OCI-LY1 (cell line): Measurements from ENCODE around the gene THBS3.

Source experiments
- H2AFZ ChIP-seq: fragments of 200-600 bp; sonication (generic), shearing (Covaris generic); 2 replicates; pipeline ENCODE4 v1.6.0; 2014; ENCODE audit warnings: antibody characterized with exemption, mild to moderate bottlenecking, low read length
- H3F3A ChIP-seq: fragments of 200-600 bp; sonication (generic), shearing (Covaris generic); 2 replicates; pipeline ENCODE4 v1.6.0; 2014; ENCODE audit warnings: mild to moderate bottlenecking, antibody characterized with exemption, low read length, moderate library complexity; ENCODE audit not compliant: insufficient read depth
- H3K27ac ChIP-seq: fragments of 200-600 bp; sonication (generic); 2 replicates; pipeline ENCODE4 v1.5.1; 2014; ENCODE audit warnings: low read length, mixed run types, mild to moderate bottlenecking, low read depth; ENCODE audit not compliant: poor library complexity, severe bottlenecking
- H3K27me3 ChIP-seq: fragments of 200-600 bp; sonication (generic); 2 replicates; pipeline ENCODE4 v1.6.0; 2014; ENCODE audit warnings: antibody characterized with exemption, mild to moderate bottlenecking, low read length, moderate library complexity; ENCODE audit not compliant: insufficient read depth
- H3K36me3 ChIP-seq: fragments of 200-600 bp; sonication (generic); 2 replicates; pipeline ENCODE4 v1.6.1; 2014; ENCODE audit warnings: mild to moderate bottlenecking, antibody characterized with exemption, low read length, moderate library complexity, mixed read lengths; ENCODE audit not compliant: insufficient read depth
- H3K4me1 ChIP-seq: fragments of 200-600 bp; sonication (generic); 2 replicates; pipeline ENCODE4 v1.5.1; 2014; ENCODE audit warnings: mild to moderate bottlenecking, low read length, moderate library complexity; ENCODE audit not compliant: insufficient read depth, severe bottlenecking
- H3K4me2 ChIP-seq: fragments of 200-600 bp; sonication (generic), shearing (Covaris generic); 2 replicates; pipeline ENCODE4 v1.6.1; 2014; ENCODE audit warnings: low read length
- H3K4me3 ChIP-seq: fragments of 200-600 bp; sonication (generic); 2 replicates; pipeline ENCODE4 v1.5.1; 2014; ENCODE audit warnings: low read length, low read depth, mild to moderate bottlenecking, mixed read lengths; ENCODE audit not compliant: poor library complexity, severe bottlenecking
- H3K79me2 ChIP-seq: fragments of 200-600 bp; shearing (Covaris generic); 2 replicates; pipeline ENCODE4 v1.6.1; 2016; ENCODE audit warnings: mixed run types, low read length, mixed read lengths; ENCODE audit not compliant: insufficient read depth
- H3K9ac ChIP-seq: fragments of 200-600 bp; sonication (generic), shearing (Covaris generic); 2 replicates; pipeline ENCODE4 v1.6.1; 2014; ENCODE audit warnings: mild to moderate bottlenecking, low read length, mixed read lengths
- H3K9me2 ChIP-seq: fragments of 200-600 bp; sonication (generic), shearing (Covaris generic); 2 replicates; pipeline ENCODE4 v1.6.1; 2014; ENCODE audit warnings: low read depth, mild to moderate bottlenecking, low read length, mixed read lengths
- H3K9me3 ChIP-seq: fragments of 200-600 bp; shearing (Covaris generic); 2 replicates; pipeline ENCODE4 v1.6.1; 2014; ENCODE audit warnings: low read length, mixed read lengths
- H4K20me1 ChIP-seq: fragments of 200-600 bp; sonication (generic), shearing (Covaris generic); 2 replicates; pipeline ENCODE4 v1.6.0; 2016; ENCODE audit warnings: mild to moderate bottlenecking, low read length; ENCODE audit not compliant: insufficient read depth
- EZH2 ChIP-seq: fragments of 200-600 bp; sonication (generic), shearing (Covaris generic); IDR thresholded peaks from 2 replicates; pipeline ENCODE4 v1.8.0; 2017; ENCODE audit warnings: borderline replicate concordance, mixed run types, mild to moderate bottlenecking, antibody characterized with exemption, low read length, moderate library complexity, mixed read lengths
- TF ChIP-seq, protein P1 (sequence below): fragments of 200-600 bp; sonication (generic), shearing (Covaris generic); IDR thresholded peaks from 2 replicates; pipeline ENCODE4 v1.5.1; 2017; ENCODE audit warnings: mild to moderate bottlenecking, antibody characterized with exemption, low read length, moderate library complexity, mixed read lengths

The THBS3 gene

DNA sequence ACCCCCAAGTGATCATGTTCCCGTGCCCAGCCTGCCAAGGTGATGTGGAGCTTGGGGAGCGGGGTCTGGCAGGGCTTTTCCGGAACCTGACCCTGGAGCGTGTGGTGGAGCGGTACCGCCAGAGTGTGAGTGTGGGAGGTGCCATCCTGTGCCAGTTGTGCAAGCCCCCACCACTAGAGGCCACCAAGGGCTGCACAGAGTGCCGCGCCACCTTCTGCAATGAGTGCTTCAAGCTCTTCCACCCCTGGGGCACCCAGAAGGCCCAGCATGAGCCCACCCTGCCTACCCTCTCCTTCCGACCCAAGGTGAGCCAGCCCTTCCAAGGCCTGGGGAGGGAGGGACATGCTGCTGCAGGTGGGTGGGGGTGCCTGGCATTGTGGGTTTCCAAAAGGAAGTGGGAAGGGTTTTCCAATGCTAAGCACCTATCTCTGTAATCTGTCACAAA, 31.7 kb downstream of the THBS3 start:
- no peaks in the 10 kb centered on the region for H3K9me2 ChIP-seq
- H3K4me1 ChIP-seq, result peaks cover 28% of the 10 kb centered on the region
- H3K9ac ChIP-seq, result no peak overlapping the region
- H2AFZ ChIP-seq, result no peak overlapping the region
- H3K36me3 ChIP-seq, result peaks cover 13% of the 10 kb centered on the region
- no peak for TF ChIP-seq EZH2
- TF ChIP-seq, protein P1, sequence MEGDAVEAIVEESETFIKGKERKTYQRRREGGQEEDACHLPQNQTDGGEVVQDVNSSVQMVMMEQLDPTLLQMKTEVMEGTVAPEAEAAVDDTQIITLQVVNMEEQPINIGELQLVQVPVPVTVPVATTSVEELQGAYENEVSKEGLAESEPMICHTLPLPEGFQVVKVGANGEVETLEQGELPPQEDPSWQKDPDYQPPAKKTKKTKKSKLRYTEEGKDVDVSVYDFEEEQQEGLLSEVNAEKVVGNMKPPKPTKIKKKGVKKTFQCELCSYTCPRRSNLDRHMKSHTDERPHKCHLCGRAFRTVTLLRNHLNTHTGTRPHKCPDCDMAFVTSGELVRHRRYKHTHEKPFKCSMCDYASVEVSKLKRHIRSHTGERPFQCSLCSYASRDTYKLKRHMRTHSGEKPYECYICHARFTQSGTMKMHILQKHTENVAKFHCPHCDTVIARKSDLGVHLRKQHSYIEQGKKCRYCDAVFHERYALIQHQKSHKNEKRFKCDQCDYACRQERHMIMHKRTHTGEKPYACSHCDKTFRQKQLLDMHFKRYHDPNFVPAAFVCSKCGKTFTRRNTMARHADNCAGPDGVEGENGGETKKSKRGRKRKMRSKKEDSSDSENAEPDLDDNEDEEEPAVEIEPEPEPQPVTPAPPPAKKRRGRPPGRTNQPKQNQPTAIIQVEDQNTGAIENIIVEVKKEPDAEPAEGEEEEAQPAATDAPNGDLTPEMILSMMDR, result peak; percentile 57
- H3K27me3 ChIP-seq, result no peaks in the 10 kb centered on the region
- no peaks in the 10 kb centered on the region for H3K9me3 ChIP-seq
- peaks cover 4% of the 10 kb centered on the region; the same call in 1 of the 2 replicates for H3F3A ChIP-seq
- H3K79me2 ChIP-seq, result no peaks in the 10 kb centered on the region
- no peak overlapping the region for H3K4me2 ChIP-seq
- no peaks in the 10 kb centered on the region for H4K20me1 ChIP-seq
- H3K4me3 ChIP-seq, result no peak overlapping the region
- peak overlapping the region; percentile 24 for H3K27ac ChIP-seq

DNA sequence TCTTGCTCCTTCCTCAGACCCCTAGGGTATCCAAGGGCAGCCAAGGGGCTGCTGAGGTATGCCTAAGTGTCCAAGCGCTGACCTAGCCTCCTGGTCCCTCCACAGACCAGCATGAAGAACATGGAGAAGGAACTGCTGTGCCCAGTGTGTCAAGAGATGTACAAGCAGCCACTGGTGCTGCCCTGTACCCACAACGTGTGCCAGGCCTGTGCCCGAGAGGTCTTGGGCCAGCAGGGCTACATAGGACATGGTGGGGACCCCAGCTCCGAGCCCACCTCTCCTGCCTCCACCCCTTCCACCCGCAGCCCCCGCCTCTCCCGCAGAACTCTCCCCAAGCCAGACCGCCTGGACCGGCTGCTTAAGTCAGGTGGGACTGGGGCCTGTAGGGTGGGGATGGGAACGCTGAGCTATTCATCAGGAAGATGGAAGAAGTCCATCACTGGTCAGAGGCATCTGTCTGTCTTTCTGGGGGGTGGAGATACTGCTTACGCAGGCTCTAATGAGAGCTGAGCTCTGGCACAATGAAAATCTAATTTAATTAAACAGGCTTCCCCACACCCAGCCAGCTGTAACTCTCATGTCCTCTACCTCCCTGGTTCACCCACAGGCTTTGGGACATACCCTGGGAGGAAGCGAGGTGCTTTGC, 32.3 kb downstream of the THBS3 start:
- Histone ChIP-seq H3K4me1 (peaks cover 28% of the 10 kb centered on the region), H3K4me2 (no peak overlapping the region), H3K9ac (no peak overlapping the region), H3K27me3 (no peaks in the 10 kb centered on the region), H3K79me2 (no peaks in the 10 kb centered on the region), H3K27ac (peak overlapping the region; percentile 24), H3K9me2 (no peaks in the 10 kb centered on the region), H4K20me1 (no peaks in the 10 kb centered on the region), H3F3A (peaks cover 4% of the 10 kb centered on the region; the same call in 1 of the 2 replicates), H3K9me3 (no peaks in the 10 kb centered on the region), H2AFZ (no peak overlapping the region), H3K36me3 (peaks cover 14% of the 10 kb centered on the region), H3K4me3 (no peak overlapping the region)
- TF ChIP-seq, protein P1, result no peak
- TF ChIP-seq EZH2, result no peak

DNA sequence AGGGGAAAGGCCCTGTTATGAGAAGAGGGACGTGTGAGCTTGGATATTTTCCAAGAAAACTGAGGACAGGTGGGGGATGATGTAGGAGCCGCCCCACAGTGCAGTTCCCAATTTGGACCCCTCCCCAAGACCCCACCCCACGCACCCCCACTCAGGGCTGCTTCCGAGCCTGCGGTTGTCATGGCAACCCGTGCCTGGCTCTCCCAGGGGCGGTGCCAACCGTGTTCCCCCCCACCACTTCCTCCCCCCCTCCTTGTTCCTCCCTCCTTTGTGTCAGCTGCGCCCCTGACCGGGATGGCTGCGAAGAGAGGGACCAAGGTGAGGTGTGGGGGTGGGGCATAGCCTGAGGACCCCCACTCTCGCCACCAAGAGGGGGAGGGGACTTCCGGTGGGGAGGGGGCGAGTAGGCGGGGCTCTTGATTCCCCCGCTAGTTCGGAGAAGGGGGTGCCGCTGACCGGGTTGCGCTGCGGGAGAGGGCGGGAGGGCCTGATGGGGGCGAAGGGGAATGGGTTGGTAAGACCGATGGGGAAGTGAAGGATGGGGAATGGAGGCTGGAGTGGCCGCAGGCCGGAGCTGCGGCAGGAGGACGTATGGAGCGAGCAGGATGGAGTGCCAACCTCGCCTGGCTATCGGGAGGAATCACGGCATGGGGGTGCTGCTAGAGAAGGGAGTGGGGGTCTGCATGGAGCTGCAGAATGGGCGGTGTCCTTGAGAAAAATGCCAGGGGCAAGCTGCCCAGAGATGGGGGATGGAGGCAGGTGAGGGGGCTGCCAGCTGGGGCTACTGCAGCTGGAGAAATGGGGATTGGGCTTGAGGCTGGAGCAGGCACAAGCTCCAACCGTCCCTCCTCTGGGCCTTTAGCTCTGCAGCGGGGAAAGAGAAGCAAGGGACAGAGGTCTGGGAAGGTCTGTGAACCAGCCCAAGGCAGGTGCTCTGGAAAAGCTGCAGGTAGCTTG, 33.1 kb downstream of the THBS3 start:
- peak overlapping the region; percentile 89 for H3K4me3 ChIP-seq
- H3K4me2 ChIP-seq, result peak overlapping the region; percentile 82
- no peaks in the 10 kb centered on the region for H3K79me2 ChIP-seq
- peaks cover 14% of the 10 kb centered on the region for H3K36me3 ChIP-seq
- no peak overlapping the region for H2AFZ ChIP-seq
- peaks cover 4% of the 10 kb centered on the region; the same call in 1 of the 2 replicates for H3F3A ChIP-seq
- peaks cover 28% of the 10 kb centered on the region for H3K4me1 ChIP-seq
- no peaks in the 10 kb centered on the region for H3K27me3 ChIP-seq
- peak overlapping the region; percentile 97 for H3K9ac ChIP-seq
- peak overlapping the region; percentile 24 for H3K27ac ChIP-seq
- H3K9me2 ChIP-seq, result no peaks in the 10 kb centered on the region
- no peaks in the 10 kb centered on the region for H4K20me1 ChIP-seq
- no peaks in the 10 kb centered on the region for H3K9me3 ChIP-seq
- TF ChIP-seq EZH2, result no peak
- TF ChIP-seq, protein P1, result no peak
